MCF 10A (cell line): Measurements from ENCODE around the gene LARP4B. TPM values are rescaled to one million over a fixed set of nuclear protein-coding genes. Genes with fewer than 3 reads are reported as not detected.

Experiments used
- BruUV-seq: library from RNA; stranded (reverse); fragments of 400-500 nt; replicated peaks from 2 replicates; lab custom pipeline; 2021; lab: Mats Ljungman, UMichigan
- CTCF ChIA-PET: fragments of 300-600 bp; sonication (Branson Sonifier 250); formaldehyde crosslinking; extraction: SDS; loops from one replicate; lab custom pipeline; 2021; ENCODE audit warnings: antibody characterized with exemption, inconsistent platforms; lab: Yijun Ruan, JAX
- POLR2A ChIA-PET: fragments of 300-600, 350-650 bp; sonication (Branson Sonifier 250); formaldehyde crosslinking; extraction: SDS; loops from one replicate; lab custom pipeline; 2020; ENCODE audit warnings: antibody characterized with exemption, inconsistent platforms; lab: Yijun Ruan, JAX
- DNase-seq: peaks from one replicate; pipeline ENCODE4 v3.0.0-alpha.2; 2018; ENCODE audit not compliant: unreplicated experiment
- H3K27ac Mint-ChIP-seq: one replicate; pipeline ENCODE4 v1.8.0; 2022; ENCODE audit warnings: mild to moderate bottlenecking, low read depth, mixed read lengths; ENCODE audit not compliant: unreplicated experiment
- H3K27me3 Mint-ChIP-seq: one replicate; pipeline ENCODE4 v1.8.0; 2022; ENCODE audit warnings: mixed read lengths; ENCODE audit not compliant: insufficient read depth, unreplicated experiment
- H3K36me3 Mint-ChIP-seq: one replicate; pipeline ENCODE4 v1.8.0; 2022; ENCODE audit warnings: mild to moderate bottlenecking, moderate library complexity, mixed read lengths; ENCODE audit not compliant: insufficient read depth, unreplicated experiment
- H3K4me1 Mint-ChIP-seq: one replicate; pipeline ENCODE4 v1.8.0; 2022; ENCODE audit warnings: mixed read lengths; ENCODE audit not compliant: insufficient read depth, unreplicated experiment
- H3K4me3 Mint-ChIP-seq: one replicate; pipeline ENCODE4 v1.8.0; 2022; ENCODE audit warnings: mild to moderate bottlenecking, moderate library complexity, mixed read lengths; ENCODE audit not compliant: unreplicated experiment
- H3K9me3 Mint-ChIP-seq: one replicate; pipeline ENCODE4 v1.8.0; 2022; ENCODE audit warnings: mixed read lengths; ENCODE audit not compliant: unreplicated experiment
- CTCF ChIP-seq: fragments of 200-600 bp; IDR thresholded peaks from one replicate; pipeline ENCODE4 v1.8.0; 2022; ENCODE audit warnings: antibody characterized with exemption, mild to moderate bottlenecking; ENCODE audit not compliant: unreplicated experiment
- intact Hi-C: fragments of 100-400 bp; cut with micrococcal nuclease; formaldehyde crosslinking; loops from 2 replicates; pipeline ENCODE4 v1.14.1; 2022
- total RNA-seq: library from RNA; stranded (reverse); gene quantifications from 2 replicates; pipeline ENCODE4 v1.2.3, GENCODE V29; 2022

The LARP4B gene
- total RNA-seq, 1 experiment from 2014 or later, result 131 TPM

GRCh38 chr10:905503-905902, 26.0 kb downstream of the LARP4B start:
- Mint-ChIP-seq H3K27ac (no peak overlapping the region), H3K9me3 (no peaks in the 10 kb centered on the region)
- CTCF ChIA-PET, result interaction anchor here (0.8 kb wide), 1 partner anchor 11 kb away, joined by 4 read pairs; no protein-coding TSS in a partner anchor

GRCh38 chr10:904403-904802, 27.1 kb downstream of the LARP4B start:
- H3K9me3 Mint-ChIP-seq, result no peaks in the 10 kb centered on the region
- DNase-seq, result no peak

More at GRCh38 chr10:905503-905902, 26.0 kb downstream of the LARP4B start:
- Mint-ChIP-seq H3K27me3 (no peaks in the 10 kb centered on the region), H3K4me1 (peaks cover 17% of the 10 kb centered on the region), H3K4me3 (no peak overlapping the region), H3K36me3 (peaks cover 54% of the 10 kb centered on the region)
- BruUV-seq, result no TSS peak
- intact Hi-C loops, result no loop called here
- peak; percentile 16 for DNase-seq
- POLR2A ChIA-PET, result interaction anchor here (0.6 to 2.4 kb wide), 3 partner anchors 11 to 152 kb away, joined by 3 to 11 read pairs (median 5); partner anchors contain the start of gene IDI1
- TF ChIP-seq CTCF, result no peak

GRCh38 chr10:898141-898540, 33.4 kb downstream of the LARP4B start:
- H3K27ac Mint-ChIP-seq, result no peak overlapping the region
- ChIA-PET CTCF (no interaction called here), POLR2A (interaction anchor here (0.7 kb wide), 1 partner anchor 518 kb away, joined by 3 read pairs; no protein-coding TSS in a partner anchor)
- BruUV-seq, result no TSS peak
- TF ChIP-seq CTCF, result no peak
- peaks cover 16% of the 10 kb centered on the region for H3K36me3 Mint-ChIP-seq
- intact Hi-C loops, result no loop called here
- DNase-seq, result no peak
- no peak overlapping the region for H3K4me3 Mint-ChIP-seq
- no peaks in the 10 kb centered on the region for H3K9me3 Mint-ChIP-seq
- H3K27me3 Mint-ChIP-seq, result no peaks in the 10 kb centered on the region
- peaks cover 12% of the 10 kb centered on the region for H3K4me1 Mint-ChIP-seq

More at GRCh38 chr10:904403-904802, 27.1 kb downstream of the LARP4B start:
- Mint-ChIP-seq H3K4me1 (peaks cover 19% of the 10 kb centered on the region), H3K4me3 (no peak overlapping the region), H3K27me3 (no peaks in the 10 kb centered on the region), H3K36me3 (peaks cover 54% of the 10 kb centered on the region), H3K27ac (no peak overlapping the region)
- BruUV-seq, result no TSS peak
- CTCF ChIA-PET, result interaction anchor here (0.9 kb wide), 1 partner anchor 12 kb away, joined by 3 read pairs; no protein-coding TSS in a partner anchor
- intact Hi-C loops, result no loop called here
- no peak for TF ChIP-seq CTCF
- POLR2A ChIA-PET, result no interaction called here

- peaks cover 12% of the 10 kb centered on the region for H3K4me1 Mint-ChIP-seq
- H3K4me3 Mint-ChIP-seq, result no peak overlapping the region
- H3K27me3 Mint-ChIP-seq, result no peaks in the 10 kb centered on the region
- no peak for TF ChIP-seq CTCF
- POLR2A ChIA-PET, result interaction anchor here (0.7 to 0.9 kb wide), 2 partner anchors 9 to 13 kb away, joined by 3 to 8 read pairs; no protein-coding TSS in a partner anchor
- no peak overlapping the region for H3K27ac Mint-ChIP-seq
- no peaks in the 10 kb centered on the region for H3K9me3 Mint-ChIP-seq
- peaks cover 17% of the 10 kb centered on the region for H3K36me3 Mint-ChIP-seq
- intact Hi-C loops, result no loop called here
- BruUV-seq, result no TSS peak
- CTCF ChIA-PET, result interaction anchor here (0.5 to 0.7 kb wide), 3 partner anchors 33 to 526 kb away, joined by 3 read pairs; no protein-coding TSS in a partner anchor
- DNase-seq, result no peak
These were observed 34.5 kb downstream of the LARP4B start for GRCh38 chr10:896982-897381.
